ENCODE results near the gene CYLD. TPM values are rescaled to one million over a fixed set of nuclear protein-coding genes. Genes with fewer than 3 reads are reported as not detected.

The CYLD gene
- total RNA-seq, 2 experiments from 2014 or later: 133 to 135 TPM

DNA sequence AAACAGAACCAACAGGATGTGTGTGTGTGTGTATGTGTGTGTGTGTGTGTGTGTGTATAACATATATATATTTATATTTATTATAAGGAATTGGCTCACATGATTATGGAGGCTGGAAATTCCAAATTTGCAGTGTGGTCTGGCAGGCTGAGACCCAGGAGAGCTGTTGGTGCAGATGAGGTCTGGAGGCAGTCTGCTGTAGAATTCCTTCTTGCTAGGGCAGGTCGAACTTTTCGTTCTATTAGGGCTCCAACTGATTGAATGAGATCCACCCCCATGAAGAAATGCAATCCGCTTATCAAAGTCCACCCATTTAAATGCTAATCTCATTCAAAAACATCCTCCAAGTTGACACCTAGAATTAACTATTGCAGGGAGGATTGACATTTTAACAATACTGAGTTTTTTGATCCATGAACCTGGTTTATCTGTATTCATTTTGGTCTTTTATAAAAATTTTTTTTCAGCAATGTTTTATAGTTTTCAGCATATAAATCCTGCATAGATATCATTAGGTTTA, 85.0 kb downstream of the CYLD start:
- DNase-seq: no peak
- H3K4me1 Mint-ChIP-seq (ENCODE audit: low read depth): no peaks in the 10 kb centered on the region
- H3K9me3 Mint-ChIP-seq: no peaks in the 10 kb centered on the region
- peaks cover 10% of the 10 kb centered on the region for H3K27me3 Mint-ChIP-seq
- intact Hi-C loops (cut with micrococcal nuclease): no loop called here
- H3K4me3 Mint-ChIP-seq: no peak overlapping the region
- ChIA-PET POLR2A (no interaction called here), CTCF (interaction anchor here (0.9 to 2.2 kb wide), 2 partner anchors 20 to 156 kb away, joined by 3 to 7 read pairs; no protein-coding TSS in a partner anchor)
- no peaks in the 10 kb centered on the region for H3K36me3 Mint-ChIP-seq
- no peak overlapping the region for H3K27ac Mint-ChIP-seq

DNA sequence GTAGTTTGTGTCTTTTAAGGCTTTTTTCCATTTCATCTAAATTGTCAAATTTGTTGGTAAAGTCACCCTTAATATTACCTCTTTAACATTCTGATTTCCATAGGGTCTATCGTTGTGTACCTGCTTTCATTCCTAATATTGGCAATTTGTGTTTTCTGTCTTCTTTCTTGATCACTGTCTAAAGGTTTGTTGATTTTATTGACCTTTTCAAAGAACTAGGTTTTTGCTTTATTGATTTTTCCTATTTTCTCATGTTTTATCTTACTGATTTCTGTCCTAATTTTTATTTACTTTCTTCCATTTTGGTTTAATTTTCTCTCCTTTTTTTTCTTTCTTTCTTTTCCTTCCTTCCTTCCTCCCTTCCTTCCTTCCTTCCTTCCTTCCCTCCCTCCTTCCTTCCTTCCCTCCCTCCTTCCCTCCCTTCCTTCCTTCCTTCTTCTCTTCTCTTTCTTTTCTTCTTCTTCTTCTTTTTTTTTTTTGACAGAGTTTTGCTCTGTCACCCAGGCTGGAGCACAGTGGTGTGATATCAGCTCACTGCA, 86.3 kb downstream of the CYLD start:
- Mint-ChIP-seq H3K36me3 (no peaks in the 10 kb centered on the region), H3K4me3 (no peak overlapping the region), H3K4me1 (ENCODE audit: low read depth) (no peaks in the 10 kb centered on the region), H3K9me3 (peaks cover 2% of the 10 kb centered on the region), H3K27ac (no peak overlapping the region), H3K27me3 (peaks cover 10% of the 10 kb centered on the region)
- intact Hi-C loops (cut with micrococcal nuclease): no loop called here
- DNase-seq: no peak
- ChIA-PET CTCF (no interaction called here), POLR2A (no interaction called here)

DNA sequence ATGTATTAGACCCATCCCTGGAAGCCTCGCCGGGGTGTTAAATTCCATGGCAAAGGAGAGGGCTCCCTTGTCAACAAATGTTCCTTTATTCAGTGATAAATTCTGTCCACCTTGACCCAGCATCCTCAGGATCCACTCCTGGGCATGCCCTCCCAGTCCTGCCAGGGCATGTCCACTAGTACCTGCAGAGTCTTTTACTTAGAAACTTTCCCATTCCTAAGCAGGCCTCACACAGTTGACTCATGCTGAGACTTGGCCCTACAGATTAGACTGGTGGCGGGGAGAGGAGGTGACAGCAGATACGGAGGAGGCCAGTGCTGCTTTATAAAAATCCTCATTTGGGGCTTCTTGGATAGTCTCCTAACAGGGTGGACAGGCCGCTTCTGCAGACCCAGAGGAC, 88.8 kb downstream of the CYLD start:
- no peak overlapping the region for H3K4me3 Mint-ChIP-seq
- no peak for DNase-seq
- peaks cover 3% of the 10 kb centered on the region for H3K9me3 Mint-ChIP-seq
- ChIA-PET POLR2A (no interaction called here), CTCF (no interaction called here)
- intact Hi-C loops (cut with micrococcal nuclease): no loop called here
- peaks cover 4% of the 10 kb centered on the region for H3K27me3 Mint-ChIP-seq
- H3K27ac Mint-ChIP-seq: no peak overlapping the region
- H3K36me3 Mint-ChIP-seq: no peaks in the 10 kb centered on the region
- no peaks in the 10 kb centered on the region for H3K4me1 Mint-ChIP-seq (ENCODE audit: low read depth)

DNA sequence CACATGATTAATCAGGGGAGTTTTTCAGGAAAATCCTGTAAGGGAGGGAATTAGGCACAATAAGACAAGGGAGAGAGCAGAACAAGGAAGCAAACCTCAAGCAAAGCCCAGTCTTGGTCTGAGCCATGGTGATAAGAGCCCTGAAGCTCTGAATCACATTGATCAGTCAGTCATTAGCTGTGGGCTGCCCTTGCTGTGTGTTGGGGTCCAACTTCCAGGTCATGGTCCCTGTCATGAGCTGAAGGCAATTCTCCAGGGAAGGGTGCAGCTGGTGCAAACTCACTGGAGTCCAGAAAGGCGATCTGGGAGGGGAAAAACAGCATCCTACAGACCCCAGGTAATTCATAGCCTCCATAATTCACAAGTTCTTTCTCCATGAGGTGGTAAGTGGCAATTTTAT, 89.9 kb downstream of the CYLD start:
- Mint-ChIP-seq H3K4me1 (ENCODE audit: low read depth) (no peaks in the 10 kb centered on the region), H3K9me3 (peaks cover 3% of the 10 kb centered on the region), H3K4me3 (no peak overlapping the region), H3K27me3 (peaks cover 4% of the 10 kb centered on the region), H3K27ac (no peak overlapping the region), H3K36me3 (no peaks in the 10 kb centered on the region)
- CTCF ChIA-PET: interaction anchor here (0.8 kb wide), 1 partner anchor 25 kb away, joined by 3 read pairs; no protein-coding TSS in a partner anchor
- POLR2A ChIA-PET: no interaction called here
- intact Hi-C loops (cut with micrococcal nuclease): no loop called here
- DNase-seq: no peak

DNA sequence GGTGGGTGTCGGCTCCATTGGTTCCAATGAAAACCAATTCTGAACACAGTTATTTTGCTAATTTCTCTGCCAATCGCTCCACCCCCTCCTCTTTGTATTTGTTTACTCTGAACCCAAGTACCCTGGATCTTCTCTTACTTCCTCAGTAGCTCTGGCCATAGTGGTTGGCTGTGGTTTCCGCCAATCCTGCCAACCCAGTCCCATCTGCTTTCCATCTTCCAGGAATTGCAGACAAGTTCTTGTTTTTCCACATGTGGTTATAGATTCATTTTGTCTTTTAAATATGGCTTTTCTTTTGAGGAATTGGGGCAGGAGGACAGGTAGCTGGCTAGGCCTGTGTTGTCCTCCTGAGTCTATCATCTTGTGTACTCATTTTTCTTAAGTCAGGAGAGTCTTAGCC, 92.0 kb downstream of the CYLD start:
- no peak overlapping the region for H3K27ac Mint-ChIP-seq
- H3K27me3 Mint-ChIP-seq: peaks cover 2% of the 10 kb centered on the region
- ChIA-PET CTCF (no interaction called here), POLR2A (no interaction called here)
- intact Hi-C loops (cut with micrococcal nuclease): no loop called here
- H3K9me3 Mint-ChIP-seq: peaks cover 3% of the 10 kb centered on the region
- H3K36me3 Mint-ChIP-seq: no peaks in the 10 kb centered on the region
- peaks cover 4% of the 10 kb centered on the region for H3K4me1 Mint-ChIP-seq (ENCODE audit: low read depth)
- no peak for DNase-seq
- no peak overlapping the region for H3K4me3 Mint-ChIP-seq

DNA sequence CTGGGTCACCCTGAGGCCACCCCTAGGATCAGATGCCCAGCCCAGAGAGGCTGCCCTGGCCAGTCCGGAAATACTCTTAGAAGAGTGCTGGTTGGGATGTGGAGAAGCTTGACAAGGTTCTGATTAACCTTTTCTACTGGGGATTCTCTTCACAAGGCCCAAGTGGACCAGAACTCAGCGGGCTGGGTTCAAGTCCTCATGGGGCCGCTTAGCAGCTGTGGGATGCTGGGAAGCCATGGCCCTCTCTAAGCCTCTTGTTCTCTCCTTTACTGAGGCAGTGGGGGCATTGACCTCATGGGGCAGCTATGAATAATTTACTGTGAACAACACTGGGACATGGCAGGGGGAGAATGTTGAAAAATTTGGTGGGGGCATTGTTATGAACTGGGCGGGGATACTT, 92.8 kb downstream of the CYLD start:
- H3K36me3 Mint-ChIP-seq: no peaks in the 10 kb centered on the region
- peaks cover 2% of the 10 kb centered on the region for H3K27me3 Mint-ChIP-seq
- CTCF ChIA-PET: interaction anchor here (0.8 kb wide), 1 partner anchor 168 kb away, joined by 3 read pairs; no protein-coding TSS in a partner anchor
- no peak overlapping the region for H3K4me3 Mint-ChIP-seq
- intact Hi-C loops (cut with micrococcal nuclease): no loop called here
- peaks cover 3% of the 10 kb centered on the region for H3K9me3 Mint-ChIP-seq
- peaks cover 4% of the 10 kb centered on the region for H3K4me1 Mint-ChIP-seq (ENCODE audit: low read depth)
- DNase-seq: no peak
- H3K27ac Mint-ChIP-seq: no peak overlapping the region
- POLR2A ChIA-PET: no interaction called here

DNA sequence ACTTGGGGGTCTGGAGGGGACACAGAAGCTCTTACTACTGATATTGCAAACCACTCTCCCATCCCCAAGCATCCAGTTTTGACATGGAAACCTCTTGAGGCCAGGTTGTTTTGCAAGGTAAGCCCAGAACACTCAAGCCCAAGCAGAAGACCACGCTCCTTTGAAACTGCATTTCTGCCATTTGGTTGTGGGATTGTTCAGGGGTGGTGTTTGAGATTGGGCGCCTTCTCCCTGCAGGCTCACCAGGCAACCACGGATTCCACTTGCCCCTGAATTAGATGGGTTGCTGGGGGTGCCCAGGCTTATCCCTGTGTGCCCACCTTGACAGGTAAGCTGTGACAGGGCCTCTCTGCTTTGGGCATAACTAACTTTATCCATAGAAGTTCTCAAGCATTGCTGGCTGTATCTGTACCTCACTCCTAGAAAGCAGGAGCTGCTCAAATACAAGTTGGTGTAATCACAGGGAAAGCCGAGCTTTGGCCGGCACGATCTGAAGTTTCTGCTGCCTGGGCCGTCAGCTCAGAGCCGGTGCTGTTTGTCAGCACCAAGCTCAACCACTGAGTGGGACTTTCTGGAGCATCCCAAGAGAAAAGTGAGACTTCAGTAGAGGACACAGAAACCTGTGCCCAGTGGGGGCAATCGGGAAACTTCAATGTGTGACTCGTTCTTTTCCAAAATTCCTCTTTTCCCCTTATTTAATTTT, 93.6 kb downstream of the CYLD start:
- H3K27me3 Mint-ChIP-seq: peaks cover 2% of the 10 kb centered on the region
- ChIA-PET CTCF (interaction anchor here (0.8 kb wide), 1 partner anchor 169 kb away, joined by 3 read pairs; no protein-coding TSS in a partner anchor), POLR2A (no interaction called here)
- no peak for DNase-seq
- no peak overlapping the region for H3K27ac Mint-ChIP-seq
- no peak overlapping the region for H3K4me3 Mint-ChIP-seq
- H3K9me3 Mint-ChIP-seq: peaks cover 3% of the 10 kb centered on the region
- no peaks in the 10 kb centered on the region for H3K36me3 Mint-ChIP-seq
- peaks cover 5% of the 10 kb centered on the region for H3K4me1 Mint-ChIP-seq (ENCODE audit: low read depth)
- intact Hi-C loops (cut with micrococcal nuclease): no loop called here

DNA sequence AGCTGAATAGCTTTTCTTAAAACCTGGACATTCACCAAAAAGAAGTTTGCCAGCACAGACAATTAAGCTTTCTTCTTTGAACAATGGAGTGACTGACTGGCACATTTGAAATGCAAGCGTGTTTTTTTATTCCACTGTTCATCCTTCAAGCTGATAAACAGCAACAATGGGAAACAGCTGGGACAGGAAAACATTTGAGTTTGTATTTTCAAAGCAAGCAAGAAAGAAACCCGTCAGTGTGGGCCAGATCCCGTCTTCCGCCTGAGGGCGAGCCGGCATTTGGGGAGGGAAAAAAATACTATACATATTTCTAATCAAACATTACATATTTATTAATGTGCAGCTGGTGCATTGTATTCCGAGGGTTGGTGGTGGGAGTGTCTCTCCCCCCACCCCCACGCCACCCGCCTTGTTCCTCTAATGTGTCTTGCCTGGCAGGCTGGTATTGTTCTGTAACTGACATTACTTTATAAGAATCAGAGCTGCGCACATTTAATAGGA, 94.3 kb downstream of the CYLD start:
- POLR2A ChIA-PET: no interaction called here
- H3K27ac Mint-ChIP-seq: no peak overlapping the region
- DNase-seq: no peak
- intact Hi-C loops (cut with micrococcal nuclease): no loop called here
- H3K27me3 Mint-ChIP-seq: peaks cover 2% of the 10 kb centered on the region
- no peaks in the 10 kb centered on the region for H3K36me3 Mint-ChIP-seq
- H3K4me1 Mint-ChIP-seq (ENCODE audit: low read depth): peaks cover 9% of the 10 kb centered on the region
- H3K4me3 Mint-ChIP-seq: no peak overlapping the region
- CTCF ChIA-PET: no interaction called here
- peaks cover 3% of the 10 kb centered on the region for H3K9me3 Mint-ChIP-seq

DNA sequence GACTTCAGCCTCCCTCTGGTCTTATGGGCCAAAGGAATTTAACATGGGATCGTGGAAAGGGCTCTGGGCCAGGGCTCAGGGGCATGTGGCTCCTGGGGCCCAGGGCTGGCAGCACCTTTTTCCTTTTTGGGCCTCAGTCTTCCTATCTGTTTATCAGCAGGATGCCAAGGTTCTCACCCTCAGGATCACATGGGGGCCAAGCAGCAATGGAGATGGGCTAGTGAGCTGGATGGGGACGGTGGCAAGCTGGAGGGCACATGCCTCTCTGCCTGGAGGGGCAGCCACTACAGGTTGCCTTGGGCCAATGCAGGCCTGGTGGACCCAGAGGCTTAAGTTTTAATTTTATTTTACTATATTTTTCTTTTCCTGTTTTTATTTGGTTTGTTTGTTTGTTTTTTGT, 95.4 kb downstream of the CYLD start:
- intact Hi-C loops (cut with micrococcal nuclease): no loop called here
- Mint-ChIP-seq H3K9me3 (peaks cover 3% of the 10 kb centered on the region), H3K4me1 (ENCODE audit: low read depth) (peaks cover 19% of the 10 kb centered on the region), H3K27me3 (peaks cover 2% of the 10 kb centered on the region), H3K36me3 (no peaks in the 10 kb centered on the region), H3K27ac (no peak overlapping the region), H3K4me3 (no peak overlapping the region)
- POLR2A ChIA-PET: no interaction called here
- CTCF ChIA-PET: no interaction called here
- no peak for DNase-seq

DNA sequence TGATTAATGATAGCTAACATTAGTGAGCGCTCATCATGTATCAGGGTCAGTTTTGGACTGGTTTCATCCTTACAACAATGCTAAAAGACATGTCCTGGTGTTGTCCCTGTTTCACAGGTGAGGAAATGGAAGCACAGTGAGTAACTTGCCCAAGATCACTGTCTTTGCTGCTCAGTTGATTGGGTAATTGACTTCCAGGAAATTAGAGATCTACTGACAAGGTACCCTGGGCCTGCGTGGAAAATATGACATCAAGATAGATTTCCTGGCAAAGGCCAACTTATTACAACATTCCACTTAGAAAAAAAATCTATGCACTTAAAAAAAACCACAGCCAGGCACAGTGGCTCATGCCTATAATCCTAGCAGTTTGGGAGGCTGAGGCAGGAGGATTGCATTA, 96.3 kb downstream of the CYLD start:
- H3K36me3 Mint-ChIP-seq: no peaks in the 10 kb centered on the region
- intact Hi-C loops (cut with micrococcal nuclease): no loop called here
- peaks cover 4% of the 10 kb centered on the region for H3K27me3 Mint-ChIP-seq
- CTCF ChIA-PET: no interaction called here
- peaks cover 2% of the 10 kb centered on the region for H3K9me3 Mint-ChIP-seq
- peaks cover 24% of the 10 kb centered on the region for H3K4me1 Mint-ChIP-seq (ENCODE audit: low read depth)
- POLR2A ChIA-PET: no interaction called here
- H3K4me3 Mint-ChIP-seq: no peak overlapping the region
- H3K27ac Mint-ChIP-seq: no peak overlapping the region
- no peak for DNase-seq

DNA sequence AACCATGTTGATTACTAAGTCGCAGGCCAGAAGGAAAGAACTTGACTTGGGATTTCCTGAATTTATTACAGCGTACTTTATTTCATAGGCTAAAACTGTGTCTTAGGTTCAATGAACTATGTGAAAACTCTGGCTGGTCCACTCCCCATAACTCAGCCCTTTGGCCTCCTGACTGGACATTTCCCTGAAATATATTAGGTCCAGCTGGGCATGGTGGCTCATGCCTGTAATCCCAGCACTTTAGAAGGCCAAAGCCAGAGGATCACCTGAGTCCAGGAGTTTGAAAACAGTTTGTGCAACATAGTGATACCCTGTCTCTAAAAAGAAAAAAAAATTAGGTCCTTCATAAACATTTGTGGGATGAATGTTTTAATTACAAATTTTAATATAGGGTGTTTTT, 97.0 kb downstream of the CYLD start:
- H3K27me3 Mint-ChIP-seq: peaks cover 4% of the 10 kb centered on the region
- DNase-seq: no peak
- H3K4me3 Mint-ChIP-seq: no peak overlapping the region
- ChIA-PET CTCF (no interaction called here), POLR2A (no interaction called here)
- H3K27ac Mint-ChIP-seq: no peak overlapping the region
- no peaks in the 10 kb centered on the region for H3K36me3 Mint-ChIP-seq
- no peaks in the 10 kb centered on the region for H3K9me3 Mint-ChIP-seq
- intact Hi-C loops (cut with micrococcal nuclease): no loop called here
- peaks cover 24% of the 10 kb centered on the region for H3K4me1 Mint-ChIP-seq (ENCODE audit: low read depth)

DNA sequence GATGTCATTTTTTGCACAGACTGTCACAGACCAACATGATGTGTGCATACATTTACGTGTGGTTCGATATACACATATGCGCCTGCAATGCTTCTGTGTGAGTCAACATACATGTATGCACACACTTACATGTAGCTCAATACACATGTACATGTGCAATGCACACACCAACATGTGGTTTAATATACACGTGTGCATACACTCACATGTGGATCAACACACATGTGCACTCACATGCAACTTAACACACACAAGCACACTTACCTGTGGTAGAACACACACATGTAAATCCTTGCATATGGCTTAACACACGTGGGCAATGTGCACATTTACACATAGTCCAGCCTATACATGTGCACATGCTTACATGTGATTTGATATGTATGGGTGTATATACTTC, 97.5 kb downstream of the CYLD start:
- H3K27me3 Mint-ChIP-seq: peaks cover 2% of the 10 kb centered on the region
- H3K27ac Mint-ChIP-seq: no peak overlapping the region
- intact Hi-C loops (cut with micrococcal nuclease): no loop called here
- ChIA-PET POLR2A (no interaction called here), CTCF (no interaction called here)
- no peak for DNase-seq
- H3K36me3 Mint-ChIP-seq: no peaks in the 10 kb centered on the region
- H3K4me3 Mint-ChIP-seq: no peak overlapping the region
- H3K9me3 Mint-ChIP-seq: no peaks in the 10 kb centered on the region
- peaks cover 24% of the 10 kb centered on the region for H3K4me1 Mint-ChIP-seq (ENCODE audit: low read depth)

Measured in activated CD4-positive, alpha-beta memory T cell treated with anti-CD3 and anti-CD28 coated beads for 36 hours (primary cell).